Stimulated activated CD8-positive, alpha-beta memory T cell treated with anti-CD3 and anti-CD28 coated beads, Interleukin-15, amount 100 ng/mL, for 24 hours (primary cell): ENCODE measurements around the gene BCL2.

ENCODE experiments used
- DNase-seq: peaks from one replicate; pipeline ENCODE4 v3.0.0-alpha.2; 2020; ENCODE audit warnings: low read depth

BCL2 gene

GRCh38 chr18:63140038-63140450 is 179.5 kb downstream of the BCL2 start:
- no peak for DNase-seq

GRCh38 chr18:63138436-63139340 is 180.9 kb downstream of the BCL2 start:
- no peak for DNase-seq

- no peak for DNase-seq
Measured at GRCh38 chr18:63137999-63138435, 181.6 kb downstream of the BCL2 start.

GRCh38 chr18:63135101-63135500 is 184.5 kb downstream of the BCL2 start:
- no peak for DNase-seq

GRCh38 chr18:63132819-63133200 is 186.8 kb downstream of the BCL2 start:
- no peak for DNase-seq

- no peak for DNase-seq
Measured at GRCh38 chr18:63131959-63132818, 187.4 kb downstream of the BCL2 start.

GRCh38 chr18:63131106-63131958 is 188.2 kb downstream of the BCL2 start:
- DNase-seq = no peak

- DNase-seq = no peak
Measured at GRCh38 chr18:63130176-63130575, 189.4 kb downstream of the BCL2 start.

- DNase-seq = no peak
Measured at GRCh38 chr18:63128237-63128974, 191.2 kb downstream of the BCL2 start.

- no peak for DNase-seq
Measured at GRCh38 chr18:63126134-63127069, 193.2 kb downstream of the BCL2 start.

GRCh38 chr18:63120620-63121019 is 198.9 kb downstream of the BCL2 start:
- no peak for DNase-seq

GRCh38 chr18:63119647-63120046 is 199.9 kb downstream of the BCL2 start:
- no peak for DNase-seq

GRCh38 chr18:63113899-63114565 is 205.5 kb downstream of the BCL2 start:
- no peak for DNase-seq

GRCh38 chr18:63112706-63113105 is 206.9 kb downstream of the BCL2 start:
- no peak for DNase-seq

GRCh38 chr18:63111671-63112402 is 207.7 kb downstream of the BCL2 start:
- no peak for DNase-seq

- no peak for DNase-seq
Measured at GRCh38 chr18:63109802-63110201, 209.8 kb downstream of the BCL2 start.

GRCh38 chr18:63109022-63109421 is 210.5 kb downstream of the BCL2 start:
- no peak for DNase-seq

GRCh38 chr18:63107931-63108330 is 211.6 kb downstream of the BCL2 start:
- DNase-seq = no peak
